WTC11 (cell line): ENCODE data around the gene LRRC23. TPM values are rescaled to one million over a fixed set of nuclear protein-coding genes. Genes with fewer than 3 reads are reported as not detected.

Experiments
- ATAC-seq: fragments of 200-7000 bp; cut with Tn5 transposase; 2 replicates; pipeline ENCODE4 v1.10.0; 2021; ENCODE audit warnings: mild to moderate bottlenecking, moderate library complexity
- CTCF ChIA-PET: fragments of 300-600 bp; sonication (Branson Sonifier 250); formaldehyde crosslinking; loops from one replicate; lab custom pipeline; 2021; ENCODE audit warnings: antibody characterized with exemption; lab: Charles Lee
- POLR2A ChIA-PET: fragments of 350-600 bp; sonication (Branson Sonifier 250); formaldehyde crosslinking; loops from one replicate; lab custom pipeline; 2021; ENCODE audit warnings: antibody characterized with exemption; lab: Charles Lee
- DNase-seq: peaks from one replicate; pipeline ENCODE4 v3.0.0; 2021; ENCODE audit warnings: low spot score
- H3K27ac Mint-ChIP-seq: 2 replicates; pipeline ENCODE4 v1.8.0; 2021; ENCODE audit warnings: mixed read lengths
- H3K27me3 Mint-ChIP-seq: 2 replicates; pipeline ENCODE4 v1.8.0; 2021; ENCODE audit warnings: low read depth, mild to moderate bottlenecking, moderate library complexity, mixed read lengths
- H3K36me3 Mint-ChIP-seq: 2 replicates; pipeline ENCODE4 v1.8.0; 2021; ENCODE audit warnings: mixed read lengths
- H3K4me1 Mint-ChIP-seq: 2 replicates; pipeline ENCODE4 v1.8.0; 2022; ENCODE audit warnings: mixed read lengths
- H3K4me3 Mint-ChIP-seq: 2 replicates; pipeline ENCODE4 v1.8.0; 2021; ENCODE audit warnings: mild to moderate bottlenecking, moderate library complexity, mixed read lengths
- H3K9me3 Mint-ChIP-seq: 2 replicates; pipeline ENCODE4 v1.8.0; 2021; ENCODE audit warnings: mixed read lengths
- CDX4 ChIP-seq: fragments of 250-450 bp; sonication (Bioruptor Pico); IDR thresholded peaks from 2 replicates; pipeline ENCODE4 v1.9.0; 2021; ENCODE audit warnings: moderate library complexity, mild to moderate bottlenecking, inconsistent platforms, borderline replicate concordance
- CREM ChIP-seq: sonication (generic); formaldehyde crosslinking; IDR thresholded peaks from 2 replicates; pipeline ENCODE4 v1.8.1; 2022; ENCODE audit warnings: mild to moderate bottlenecking, missing genetic modification reagents, moderate library complexity
- CTCF ChIP-seq: fragments of 200-600 bp; IDR thresholded peaks from 2 replicates; pipeline ENCODE4 v1.8.0; 2022; ENCODE audit warnings: antibody characterized with exemption
- E2F1 ChIP-seq: sonication (generic); formaldehyde crosslinking; IDR thresholded peaks from 2 replicates; pipeline ENCODE4 v1.8.0; 2022; ENCODE audit warnings: mild to moderate bottlenecking, missing genetic modification reagents
- E2F5 ChIP-seq: sonication (generic); formaldehyde crosslinking; IDR thresholded peaks from 2 replicates; pipeline ENCODE4 v1.8.1; 2022; ENCODE audit warnings: mild to moderate bottlenecking, moderate library complexity, missing genetic modification reagents
- EMX1 ChIP-seq: fragments of 250-450 bp; sonication (Bioruptor Pico); IDR thresholded peaks from 2 replicates; pipeline ENCODE4 v1.8.0; 2021; ENCODE audit warnings: mild to moderate bottlenecking
- ESRRA ChIP-seq: sonication (generic); formaldehyde crosslinking; IDR thresholded peaks from 2 replicates; pipeline ENCODE4 v1.8.1; 2022; ENCODE audit warnings: mild to moderate bottlenecking, missing genetic modification reagents, borderline replicate concordance
- HMGA2 ChIP-seq: fragments of 250-450 bp; sonication (Bioruptor Pico); IDR thresholded peaks from 2 replicates; pipeline ENCODE4 v1.4.0; 2021; ENCODE audit warnings: mild to moderate bottlenecking, moderate library complexity
- IRF1 ChIP-seq: sonication (generic); formaldehyde crosslinking; IDR thresholded peaks from 2 replicates; pipeline ENCODE4 v1.8.0; 2023; ENCODE audit warnings: missing genetic modification reagents
- JAZF1 ChIP-seq: fragments of 250-450 bp; sonication (Bioruptor Pico); IDR thresholded peaks from 2 replicates; pipeline ENCODE4 v1.9.0; 2021; ENCODE audit warnings: moderate library complexity, mild to moderate bottlenecking, inconsistent platforms
- MAX ChIP-seq: sonication (generic); formaldehyde crosslinking; IDR thresholded peaks from 2 replicates; pipeline ENCODE4 v1.8.0; 2022; ENCODE audit warnings: mild to moderate bottlenecking, missing genetic modification reagents
- NFATC4 ChIP-seq: fragments of 250-450 bp; sonication (Bioruptor Pico); IDR thresholded peaks from 2 replicates; pipeline ENCODE4 v1.9.0; 2021; ENCODE audit warnings: mild to moderate bottlenecking
- NR2C2 ChIP-seq: sonication (generic); formaldehyde crosslinking; IDR thresholded peaks from 2 replicates; pipeline ENCODE4 v1.8.0; 2022; ENCODE audit warnings: mild to moderate bottlenecking, missing genetic modification reagents
- OVOL2 ChIP-seq: fragments of 250-450 bp; sonication (Bioruptor Pico); IDR thresholded peaks from 2 replicates; pipeline ENCODE4 v1.9.0; 2021; ENCODE audit warnings: mild to moderate bottlenecking, borderline replicate concordance
- PRRX2 ChIP-seq: fragments of 250-450 bp; sonication (Bioruptor Pico); IDR thresholded peaks from 2 replicates; pipeline ENCODE4 v1.8.0; 2021; ENCODE audit warnings: mild to moderate bottlenecking
- SMAD4 ChIP-seq: sonication (generic); formaldehyde crosslinking; IDR thresholded peaks from 2 replicates; pipeline ENCODE4 v1.8.0; 2022; ENCODE audit warnings: mild to moderate bottlenecking, missing genetic modification reagents
- SOX15 ChIP-seq: fragments of 250-450 bp; sonication (Bioruptor Pico); IDR thresholded peaks from 2 replicates; pipeline ENCODE4 v1.9.0; 2021; ENCODE audit warnings: mild to moderate bottlenecking
- TEAD1 ChIP-seq: sonication (generic); formaldehyde crosslinking; IDR thresholded peaks from 2 replicates; pipeline ENCODE4 v1.8.0; 2022; ENCODE audit warnings: mild to moderate bottlenecking, missing genetic modification reagents
- TEAD4 ChIP-seq: sonication (generic); formaldehyde crosslinking; IDR thresholded peaks from 2 replicates; pipeline ENCODE4 v1.8.0; 2022; ENCODE audit warnings: mild to moderate bottlenecking, missing genetic modification reagents
- ZNF121 ChIP-seq: sonication (generic); formaldehyde crosslinking; IDR thresholded peaks from 2 replicates; pipeline ENCODE4 v1.8.0; 2023; ENCODE audit warnings: missing genetic modification reagents
- total RNA-seq: library from RNA; stranded (reverse); gene quantifications from 3 replicates; pipeline ENCODE4 v1.2.3, GENCODE V29; 2021
- TF ChIP-seq, protein P1 (sequence below): fragments of 250-450 bp; sonication (Bioruptor Pico); IDR thresholded peaks from 2 replicates; pipeline ENCODE4 v2.1.2; 2022; ENCODE audit warnings: mild to moderate bottlenecking, moderate library complexity
- TF ChIP-seq, protein P2 (sequence below): sonication (generic); formaldehyde crosslinking; IDR thresholded peaks from 2 replicates; pipeline ENCODE4 v1.8.1; 2022; ENCODE audit warnings: low read depth, mild to moderate bottlenecking, moderate library complexity, missing genetic modification reagents, borderline replicate concordance
- TF ChIP-seq, protein P3 (sequence below): fragments of 250-450 bp; sonication (Bioruptor Pico); IDR thresholded peaks from 2 replicates; pipeline ENCODE4 v1.9.0; 2021; ENCODE audit warnings: mild to moderate bottlenecking

LRRC23 gene
- total RNA-seq, 1 experiment from 2014 or later: 3.1 TPM

- no peak for TF ChIP-seq IRF1
- TF ChIP-seq E2F1 (CRISPR knock-in tag): no peak
- TF ChIP-seq, protein P1, sequence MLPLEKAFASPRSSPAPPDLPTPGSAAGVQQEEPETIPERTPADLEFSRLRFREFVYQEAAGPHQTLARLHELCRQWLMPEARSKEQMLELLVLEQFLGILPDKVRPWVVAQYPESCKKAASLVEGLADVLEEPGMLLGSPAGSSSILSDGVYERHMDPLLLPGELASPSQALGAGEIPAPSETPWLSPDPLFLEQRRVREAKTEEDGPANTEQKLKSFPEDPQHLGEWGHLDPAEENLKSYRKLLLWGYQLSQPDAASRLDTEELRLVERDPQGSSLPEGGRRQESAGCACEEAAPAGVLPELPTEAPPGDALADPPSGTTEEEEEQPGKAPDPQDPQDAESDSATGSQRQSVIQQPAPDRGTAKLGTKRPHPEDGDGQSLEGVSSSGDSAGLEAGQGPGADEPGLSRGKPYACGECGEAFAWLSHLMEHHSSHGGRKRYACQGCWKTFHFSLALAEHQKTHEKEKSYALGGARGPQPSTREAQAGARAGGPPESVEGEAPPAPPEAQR (CRISPR knock-in tag): no peak
Observed at GRCh38 chr12:6950811-6951540, 46.4 kb downstream of the LRRC23 start, which contains the start of gene PTPN6 (continued).

GRCh38 chr12:6951551-6952120 is 47.0 kb downstream of the LRRC23 start:
- Mint-ChIP-seq H3K27me3 (no peaks in the 10 kb centered on the region), H3K27ac (no peak overlapping the region), H3K4me1 (peaks cover 28% of the 10 kb centered on the region)
- DNase-seq: no peak
- TF ChIP-seq MAX (CRISPR knock-in tag): no peak
- TF ChIP-seq, protein P2, sequence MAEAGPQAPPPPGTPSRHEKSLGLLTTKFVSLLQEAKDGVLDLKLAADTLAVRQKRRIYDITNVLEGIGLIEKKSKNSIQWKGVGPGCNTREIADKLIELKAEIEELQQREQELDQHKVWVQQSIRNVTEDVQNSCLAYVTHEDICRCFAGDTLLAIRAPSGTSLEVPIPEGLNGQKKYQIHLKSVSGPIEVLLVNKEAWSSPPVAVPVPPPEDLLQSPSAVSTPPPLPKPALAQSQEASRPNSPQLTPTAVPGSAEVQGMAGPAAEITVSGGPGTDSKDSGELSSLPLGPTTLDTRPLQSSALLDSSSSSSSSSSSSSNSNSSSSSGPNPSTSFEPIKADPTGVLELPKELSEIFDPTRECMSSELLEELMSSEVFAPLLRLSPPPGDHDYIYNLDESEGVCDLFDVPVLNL (CRISPR knock-in tag): no peak
- no peak for TF ChIP-seq TEAD4 (CRISPR knock-in tag)
- TF ChIP-seq SOX15 (CRISPR knock-in tag): no peak
- no peak for TF ChIP-seq EMX1 (CRISPR knock-in tag)
- no peak for TF ChIP-seq SMAD4 (CRISPR knock-in tag)
- TF ChIP-seq JAZF1: no peak
- TF ChIP-seq TEAD1 (CRISPR knock-in tag): no peak
- TF ChIP-seq ESRRA (CRISPR knock-in tag): no peak
- TF ChIP-seq HMGA2 (CRISPR knock-in tag): no peak
- TF ChIP-seq, protein P3, sequence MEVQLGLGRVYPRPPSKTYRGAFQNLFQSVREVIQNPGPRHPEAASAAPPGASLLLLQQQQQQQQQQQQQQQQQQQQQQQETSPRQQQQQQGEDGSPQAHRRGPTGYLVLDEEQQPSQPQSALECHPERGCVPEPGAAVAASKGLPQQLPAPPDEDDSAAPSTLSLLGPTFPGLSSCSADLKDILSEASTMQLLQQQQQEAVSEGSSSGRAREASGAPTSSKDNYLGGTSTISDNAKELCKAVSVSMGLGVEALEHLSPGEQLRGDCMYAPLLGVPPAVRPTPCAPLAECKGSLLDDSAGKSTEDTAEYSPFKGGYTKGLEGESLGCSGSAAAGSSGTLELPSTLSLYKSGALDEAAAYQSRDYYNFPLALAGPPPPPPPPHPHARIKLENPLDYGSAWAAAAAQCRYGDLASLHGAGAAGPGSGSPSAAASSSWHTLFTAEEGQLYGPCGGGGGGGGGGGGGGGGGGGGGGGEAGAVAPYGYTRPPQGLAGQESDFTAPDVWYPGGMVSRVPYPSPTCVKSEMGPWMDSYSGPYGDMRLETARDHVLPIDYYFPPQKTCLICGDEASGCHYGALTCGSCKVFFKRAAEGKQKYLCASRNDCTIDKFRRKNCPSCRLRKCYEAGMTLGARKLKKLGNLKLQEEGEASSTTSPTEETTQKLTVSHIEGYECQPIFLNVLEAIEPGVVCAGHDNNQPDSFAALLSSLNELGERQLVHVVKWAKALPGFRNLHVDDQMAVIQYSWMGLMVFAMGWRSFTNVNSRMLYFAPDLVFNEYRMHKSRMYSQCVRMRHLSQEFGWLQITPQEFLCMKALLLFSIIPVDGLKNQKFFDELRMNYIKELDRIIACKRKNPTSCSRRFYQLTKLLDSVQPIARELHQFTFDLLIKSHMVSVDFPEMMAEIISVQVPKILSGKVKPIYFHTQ (CRISPR knock-in tag): no peak
- TF ChIP-seq ZNF121 (CRISPR knock-in tag): no peak
- no peak for TF ChIP-seq NFATC4 (CRISPR knock-in tag)
- no peak for TF ChIP-seq CREM (CRISPR knock-in tag)
- TF ChIP-seq PRRX2: no peak
- TF ChIP-seq CTCF: no peak
- no peak for TF ChIP-seq E2F5 (CRISPR knock-in tag)
- TF ChIP-seq CDX4: no peak
- TF ChIP-seq OVOL2: no peak
- no peak for TF ChIP-seq NR2C2 (CRISPR knock-in tag)
- TF ChIP-seq, all 79 proteins: peak for 0
- H3K36me3 Mint-ChIP-seq: no peaks in the 10 kb centered on the region
- no peaks in the 10 kb centered on the region for H3K9me3 Mint-ChIP-seq
- no peak for ATAC-seq
- H3K4me3 Mint-ChIP-seq: no peak overlapping the region
- POLR2A ChIA-PET: no interaction called here
- CTCF ChIA-PET: interaction anchor here (0.6 to 2.7 kb wide), 9 partner anchors 10 to 157 kb away, joined by 3 to 12 read pairs (median 4); partner anchors contain the start of gene SPSB2
